B cell (primary cell): ENCODE measurements around the gene PIF1. TPM values are rescaled to one million over a fixed set of nuclear protein-coding genes. Genes with fewer than 3 reads are reported as not detected.

Source experiments
- ATAC-seq: fragments of 200-7000 bp; cut with Tn5 transposase; one replicate; pipeline ENCODE4 v1.10.0; 2021; ENCODE audit warnings: low read depth, mild to moderate bottlenecking, moderate number of reproducible peaks, moderate library complexity
- CTCF ChIA-PET: fragments of 350-600 bp; sonication (Branson Sonifier 250); formaldehyde crosslinking; loops from one replicate; lab custom pipeline; 2021; ENCODE audit warnings: antibody characterized with exemption, inconsistent platforms; lab: Charles Lee
- POLR2A ChIA-PET: fragments of 350-600 bp; sonication (Branson Sonifier 250); formaldehyde crosslinking; loops from one replicate; lab custom pipeline; 2021; ENCODE audit warnings: antibody characterized with exemption; lab: Charles Lee
- DNase-seq: peaks from one replicate; pipeline ENCODE4 v3.0.0; 2013
- H2AFZ ChIP-seq: 2 replicates; pipeline ENCODE4 v1.6.1; 2012; ENCODE audit warnings: mild to moderate bottlenecking, low read depth, low read length; ENCODE audit not compliant: insufficient read depth, poor library complexity, severe bottlenecking
- H3K27ac ChIP-seq, 2 donors: 1 replicate in 1 of 2; 2 replicates in 1 of 2; pipeline ENCODE4 v1.5.1; 2012 to 2013; ENCODE audit warnings: low read length in 2 of 2, mild to moderate bottlenecking in 2 of 2, moderate library complexity in 1 of 2
- H3K27me3 ChIP-seq, 4 experiments: fragments of 200-600 bp in 1 of 4; sonication (generic) in 1 of 4; replicated peaks in 1 of 4; 1 replicate in 2 of 4; 2 replicates in 2 of 4; pipeline versions ENCODE4 v1.6.1 to v1.7.0; 2013 to 2016; ENCODE audit warnings: low read length in 3 of 4, mild to moderate bottlenecking in 2 of 4, mixed read lengths in 1 of 4, moderate library complexity in 1 of 4; ENCODE audit not compliant: insufficient read depth in 4 of 4, control insufficient read depth in 3 of 4; ENCODE audit errors: control extremely low read depth in 1 of 4
- H3K36me3 ChIP-seq, 2 experiments: replicated peaks in 1 of 2; 1 replicate in 1 of 2; 2 replicates in 1 of 2; pipeline versions ENCODE4 v1.6.1 to v1.7.1; 2013; ENCODE audit warnings: low read length in 1 of 2; ENCODE audit not compliant: insufficient read depth in 2 of 2, control insufficient read depth in 1 of 2; ENCODE audit errors: control extremely low read depth in 1 of 2, extremely low read depth in 1 of 2
- H3K4me1 ChIP-seq, 2 donors: fragments of 200-600 bp in 1 of 2; sonication (generic) in 1 of 2; 1 replicate in 1 of 2; 2 replicates in 1 of 2; pipeline versions ENCODE4 v1.5.1 to v1.6.1; 2013 to 2017; ENCODE audit warnings: low read length in 2 of 2; ENCODE audit not compliant: control insufficient read depth in 2 of 2, insufficient read depth in 2 of 2
- H3K4me2 ChIP-seq: replicated peaks from 2 replicates; pipeline ENCODE3; 2012; ENCODE audit warnings: mild to moderate bottlenecking, low read depth, low read length; ENCODE audit not compliant: poor library complexity, severe bottlenecking
- H3K4me3 ChIP-seq, 5 experiments: fragments of 200-600 bp in 1 of 5; sonication (generic) in 1 of 5; 1 replicate in 3 of 5; 2 replicates in 2 of 5; pipeline versions ENCODE4 v1.5.1 to v1.7.0; 2011 to 2016; ENCODE audit warnings: low read length in 4 of 5, mild to moderate bottlenecking in 4 of 5, low read depth in 2 of 5, control low read depth in 1 of 5, moderate library complexity in 1 of 5; ENCODE audit not compliant: insufficient read depth in 1 of 5; ENCODE audit errors: control extremely low read depth in 1 of 5, extremely low read depth in 1 of 5
- H3K79me2 ChIP-seq: fragments of 200-600 bp; sonication (generic); one replicate; pipeline ENCODE4 v1.6.0; 2016; ENCODE audit warnings: low read length; ENCODE audit not compliant: control insufficient read depth, insufficient read depth
- H3K9ac ChIP-seq: fragments of 200-600 bp; sonication (generic); 2 replicates; pipeline ENCODE4 v1.6.1; 2017; ENCODE audit warnings: mild to moderate bottlenecking, low read length, moderate library complexity
- H3K9me3 ChIP-seq, 3 donors: one replicate each; pipeline versions ENCODE4 v1.6.1 to v1.7.1; 2013; ENCODE audit warnings: low read length in 2 of 3; ENCODE audit not compliant: control insufficient read depth in 2 of 3, insufficient read depth in 1 of 3; ENCODE audit errors: control extremely low read depth in 1 of 3
- H4K20me1 ChIP-seq: 2 replicates; pipeline ENCODE4 v1.6.0; 2012; ENCODE audit warnings: mild to moderate bottlenecking, low read length; ENCODE audit not compliant: insufficient read depth, control insufficient read depth, poor library complexity, severe bottlenecking
- H3K27ac Mint-ChIP-seq: one replicate; pipeline ENCODE4 v1.8.0; 2021; ENCODE audit warnings: mixed read lengths
- H3K27me3 Mint-ChIP-seq: one replicate; pipeline ENCODE4 v1.8.0; 2021; ENCODE audit warnings: mixed read lengths
- H3K4me1 Mint-ChIP-seq: one replicate; pipeline ENCODE4 v1.8.0; 2021; ENCODE audit warnings: mixed read lengths
- H3K4me3 Mint-ChIP-seq: one replicate; pipeline ENCODE4 v1.8.0; 2021; ENCODE audit warnings: mixed read lengths
- H3K9me3 Mint-ChIP-seq: one replicate; pipeline ENCODE4 v1.8.0; 2022; ENCODE audit warnings: mixed read lengths; ENCODE audit not compliant: insufficient read depth
- EZH2 ChIP-seq: IDR thresholded peaks from 2 replicates; pipeline ENCODE4 v1.6.1; 2012; ENCODE audit warnings: borderline replicate concordance, low read depth, mild to moderate bottlenecking, moderate library complexity, low read length; ENCODE audit not compliant: insufficient read depth, poor library complexity, severe bottlenecking
- WGBS: methylation state at CpG from one replicate; pipeline ENCODE4 v1.1.5; 2013; ENCODE audit warnings: missing lambda C conversion rate; ENCODE audit not compliant: insufficient coverage; 5-methylcytosine and 5-hydroxymethylcytosine counted together
- intact Hi-C: fragments of 100-400 bp; cut with micrococcal nuclease; formaldehyde crosslinking; loops from one replicate; pipeline ENCODE4 v1.10.0; 2022
- polyA plus RNA-seq: library from polyadenylated mRNA; depleted of rRNA; stranded (reverse); fragments of >200 nt; gene quantifications from 2 replicates; pipeline ENCODE4 v1.2.3, GENCODE V29; 2012
- total RNA-seq, 2 donors: library from RNA; stranded (reverse); fragments of 120-200 nt in 1 of 2; gene quantifications; 1 replicate in 1 of 2; 2 replicates in 1 of 2; pipeline versions ENCODE4 v1.2.3 to v1.2.4, GENCODE V29; 2013 to 2022
- TF ChIP-seq, protein P1 (sequence below): fragments of 200-600 bp; IDR thresholded peaks from one replicate; pipeline ENCODE4 v1.8.0; 2022; ENCODE audit warnings: antibody characterized with exemption, mild to moderate bottlenecking

Gene PIF1
- total and polyA plus RNA-seq, 2 donors (not counting 1 experiment from before 2014, with no cell fraction given) = 2.0 to 6.2 TPM

DNA sequence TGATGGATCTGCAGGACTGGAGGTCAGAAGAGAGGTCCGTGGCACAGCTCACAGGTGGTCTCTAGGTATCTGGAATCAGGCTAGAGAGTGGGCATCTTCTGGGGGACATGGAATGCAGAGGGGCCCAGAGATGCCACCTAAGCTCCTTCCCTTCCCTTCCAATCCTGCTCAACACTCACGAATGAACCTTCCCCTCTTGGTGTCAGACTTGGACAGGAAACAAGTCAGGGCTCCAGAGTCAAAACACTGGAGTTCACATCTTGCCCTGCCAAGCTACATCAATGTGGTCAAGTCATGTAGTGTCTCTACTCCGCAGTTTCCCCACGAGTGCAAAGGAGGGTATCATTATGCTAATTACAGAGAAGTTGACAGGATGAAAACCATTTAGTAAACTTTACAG lies 34.0 kb downstream of the PIF1 start:
- no peak for ATAC-seq
- Histone ChIP-seq H3K79me2 (no peaks in the 10 kb centered on the region), H3K9me3 (no peaks in the 10 kb centered on the region), H2AFZ (no peak overlapping the region), H3K27ac (no peak overlapping the region), H3K4me3 (no peak overlapping the region), H3K27me3 (no peaks in the 10 kb centered on the region), H3K36me3 (no peaks in the 10 kb centered on the region), H4K20me1 (no peaks in the 10 kb centered on the region), H3K4me1 (no peaks in the 10 kb centered on the region), H3K9ac (no peak overlapping the region), H3K4me2 (no peak overlapping the region)
- POLR2A ChIA-PET = no interaction called here
- CTCF ChIA-PET = interaction anchor here (2.0 kb wide), 1 partner anchor 21 kb away, joined by 6 read pairs; no protein-coding TSS in a partner anchor
- H3K4me1 Mint-ChIP-seq = no peaks in the 10 kb centered on the region
- no peaks in the 10 kb centered on the region for H3K27me3 Mint-ChIP-seq
- WGBS = 66% methylated on average over 2 of the region's 4 CpGs
- no peak overlapping the region for H3K4me3 Mint-ChIP-seq
- TF ChIP-seq, protein P1, sequence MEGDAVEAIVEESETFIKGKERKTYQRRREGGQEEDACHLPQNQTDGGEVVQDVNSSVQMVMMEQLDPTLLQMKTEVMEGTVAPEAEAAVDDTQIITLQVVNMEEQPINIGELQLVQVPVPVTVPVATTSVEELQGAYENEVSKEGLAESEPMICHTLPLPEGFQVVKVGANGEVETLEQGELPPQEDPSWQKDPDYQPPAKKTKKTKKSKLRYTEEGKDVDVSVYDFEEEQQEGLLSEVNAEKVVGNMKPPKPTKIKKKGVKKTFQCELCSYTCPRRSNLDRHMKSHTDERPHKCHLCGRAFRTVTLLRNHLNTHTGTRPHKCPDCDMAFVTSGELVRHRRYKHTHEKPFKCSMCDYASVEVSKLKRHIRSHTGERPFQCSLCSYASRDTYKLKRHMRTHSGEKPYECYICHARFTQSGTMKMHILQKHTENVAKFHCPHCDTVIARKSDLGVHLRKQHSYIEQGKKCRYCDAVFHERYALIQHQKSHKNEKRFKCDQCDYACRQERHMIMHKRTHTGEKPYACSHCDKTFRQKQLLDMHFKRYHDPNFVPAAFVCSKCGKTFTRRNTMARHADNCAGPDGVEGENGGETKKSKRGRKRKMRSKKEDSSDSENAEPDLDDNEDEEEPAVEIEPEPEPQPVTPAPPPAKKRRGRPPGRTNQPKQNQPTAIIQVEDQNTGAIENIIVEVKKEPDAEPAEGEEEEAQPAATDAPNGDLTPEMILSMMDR = no peak
- no peak for TF ChIP-seq EZH2
- no peak overlapping the region for H3K27ac Mint-ChIP-seq
- no peaks in the 10 kb centered on the region for H3K9me3 Mint-ChIP-seq
- no peak for DNase-seq
- intact Hi-C loops = no loop called here

DNA sequence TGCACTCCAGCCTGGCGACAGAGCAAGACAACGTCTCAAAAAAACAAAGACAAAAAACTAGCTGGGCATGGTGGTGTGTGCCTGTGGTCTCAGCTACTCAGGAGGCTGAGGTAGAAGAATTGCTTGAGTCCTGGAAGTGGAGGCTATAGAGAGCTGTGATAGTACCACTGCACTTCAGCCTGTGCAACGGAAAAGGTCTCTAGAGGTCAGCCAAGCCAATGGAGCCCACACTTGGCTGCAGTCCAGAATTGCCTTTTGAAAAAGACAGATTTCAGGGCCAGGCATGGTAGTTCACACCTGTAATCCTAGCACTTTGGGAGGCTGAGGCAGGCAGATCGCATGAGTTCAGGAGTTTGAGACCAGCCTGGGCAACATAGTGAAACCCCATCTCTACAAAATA lies 41.7 kb downstream of the PIF1 start:
- intact Hi-C loops = no loop called here
- DNase-seq (no peak), ATAC-seq (no peak)
- WGBS = 93% methylated on average over 3 of the region's 4 CpGs
- ChIA-PET POLR2A (interaction anchor here (0.6 kb wide), 1 partner anchor 73 kb away, joined by 4 read pairs; no protein-coding TSS in a partner anchor), CTCF (interaction anchor here (1.8 to 3.3 kb wide), 2 partner anchors 26 to 54 kb away, joined by 5 to 17 read pairs; no protein-coding TSS in a partner anchor)
- Histone ChIP-seq H3K4me2 (no peak overlapping the region), H3K27me3 (peaks cover 0 to 5% (median 0%) of the 10 kb centered on the region in 4 experiments), H3K27ac (no peak overlapping the region), H3K36me3 (no peaks in the 10 kb centered on the region), H3K4me1 (peaks cover 5 to 16% of the 10 kb centered on the region in 2 donors), H3K9ac (no peak overlapping the region), H4K20me1 (no peaks in the 10 kb centered on the region), H3K4me3 (no peak overlapping the region), H3K79me2 (no peaks in the 10 kb centered on the region), H3K9me3 (no peaks in the 10 kb centered on the region), H2AFZ (no peak overlapping the region)
- Mint-ChIP-seq H3K9me3 (no peaks in the 10 kb centered on the region), H3K27me3 (no peaks in the 10 kb centered on the region), H3K27ac (no peak overlapping the region), H3K4me3 (no peak overlapping the region), H3K4me1 (peaks cover 10% of the 10 kb centered on the region)
- TF ChIP-seq, protein P1 = no peak
- TF ChIP-seq EZH2 = no peak
